ENCODE measurements around the gene RAB9A. TPM values are rescaled to one million over a fixed set of nuclear protein-coding genes. Genes with fewer than 3 reads are reported as not detected.
"Not testable (repeated sequence)": the region's sequence is repeated elsewhere in the genome, so short reads cannot be mapped to it uniquely, and the experiment has no call there.

The RAB9A gene, protein sequence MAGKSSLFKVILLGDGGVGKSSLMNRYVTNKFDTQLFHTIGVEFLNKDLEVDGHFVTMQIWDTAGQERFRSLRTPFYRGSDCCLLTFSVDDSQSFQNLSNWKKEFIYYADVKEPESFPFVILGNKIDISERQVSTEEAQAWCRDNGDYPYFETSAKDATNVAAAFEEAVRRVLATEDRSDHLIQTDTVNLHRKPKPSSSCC
- total RNA-seq: 10 to 100 TPM; 13.7 to 14.0 TPM
- 10 to 100 TPM; 15.6 to 22.1 (median 17.3) TPM for polyA plus RNA-seq
- 8.8 to 20.2 (median 17.0) reads per million in 6 experiments for total RNA-seq

DNA sequence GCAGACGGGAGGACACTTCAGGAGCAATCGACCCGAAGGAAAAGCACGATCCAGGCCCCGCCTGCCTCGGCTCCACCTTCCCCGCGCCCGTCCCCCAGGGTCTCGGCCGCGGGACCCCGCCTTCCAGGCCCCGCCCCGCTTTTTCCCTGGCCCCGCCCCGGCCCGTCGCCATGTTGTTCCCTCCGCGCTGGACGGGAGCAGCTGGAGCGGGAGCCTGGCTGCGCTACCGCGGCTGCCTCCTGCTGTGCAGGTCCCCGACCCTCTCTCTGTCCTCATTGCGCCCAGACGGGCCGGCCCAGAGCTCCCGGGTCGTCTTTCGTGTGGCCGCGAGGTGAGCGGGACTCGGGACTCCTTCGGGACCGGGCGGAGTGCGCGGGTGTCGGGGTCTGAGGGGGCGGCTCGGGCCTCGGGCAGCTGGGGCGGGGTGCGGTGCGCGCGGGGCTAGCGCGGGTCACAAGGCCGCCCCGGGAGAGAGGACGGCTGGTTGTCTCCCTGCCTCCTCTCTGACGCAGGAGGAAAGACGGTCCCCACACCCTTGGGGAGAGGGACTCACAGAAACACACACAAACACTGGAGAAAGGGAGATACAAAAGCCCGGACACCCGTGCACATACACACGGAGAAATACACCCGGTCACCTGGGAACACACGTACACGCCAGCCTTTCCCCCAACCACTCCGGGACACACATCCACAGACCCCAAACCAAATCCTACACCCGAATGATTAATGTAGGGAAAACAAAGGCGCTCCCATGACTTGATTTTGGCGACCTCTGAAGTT lies at the start of gene RAB9A:
RAB9A (plus strand) TSS at position 171 of the 783 bp plus-strand sequence. CDS start 19,619 bp downstream, outside the sequence.
- Mint-ChIP-seq H3K36me3 (no peaks in the 10 kb centered on the region), H3K27me3 (no peaks in the 10 kb centered on the region), H3K27ac (peak within 1 kb of the TSS; percentile 83 to 99 (median 95)), H3K4me3 (peak within 1 kb of the TSS; percentile 84 to 96 (median 92)), H3K4me1 (peaks cover 16 to 57% (median 36%) of the 10 kb centered on the region in 4 donors), H3K9me3 (peaks cover 0 to 4% (median 0%) of the 10 kb centered on the region in 9 donors)
- ATAC-seq (peak; percentile 91 to 94), DNase-seq (peak; percentile 65 to 84 (median 76))
- POLR2A ChIA-PET: interaction anchor here (0.7 to 2.2 kb wide), 6 partner anchors 20 to 46 kb away, joined by 3 to 31 read pairs (median 6); partner anchors contain the start of genes OFD1, TCEANC and TRAPPC2

DNA sequence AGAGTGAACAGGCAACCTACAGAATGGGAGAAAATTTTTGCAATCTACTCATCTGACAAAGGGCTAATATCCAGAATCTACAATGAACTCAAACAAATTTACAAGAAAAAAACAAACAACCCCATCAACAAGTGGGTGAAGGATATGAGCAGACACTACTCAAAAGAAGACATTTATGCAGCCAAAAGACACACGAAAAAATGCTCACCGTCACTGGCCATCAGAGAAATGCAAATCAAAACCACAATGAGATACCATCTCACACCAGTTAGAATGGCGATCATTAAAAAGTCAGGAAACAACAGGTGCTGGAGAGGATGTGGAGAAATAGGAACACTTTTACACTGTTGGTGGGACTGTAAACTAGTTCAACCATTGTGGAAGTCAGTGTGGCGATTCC lies 47.2 kb upstream of the RAB9A start:
- H3K4me3 Mint-ChIP-seq, H3K27me3 Mint-ChIP-seq, ATAC-seq, POLR2A ChIA-PET, DNase-seq, H3K4me1 Mint-ChIP-seq, H3K27ac Mint-ChIP-seq: not testable (repeated sequence)
- peaks cover 0 to 14% (median 2%) of the 10 kb centered on the region in 3 donors for H3K36me3 Mint-ChIP-seq
- peaks cover 0 to 22% (median 4%) of the 10 kb centered on the region in 9 donors for H3K9me3 Mint-ChIP-seq

DNA sequence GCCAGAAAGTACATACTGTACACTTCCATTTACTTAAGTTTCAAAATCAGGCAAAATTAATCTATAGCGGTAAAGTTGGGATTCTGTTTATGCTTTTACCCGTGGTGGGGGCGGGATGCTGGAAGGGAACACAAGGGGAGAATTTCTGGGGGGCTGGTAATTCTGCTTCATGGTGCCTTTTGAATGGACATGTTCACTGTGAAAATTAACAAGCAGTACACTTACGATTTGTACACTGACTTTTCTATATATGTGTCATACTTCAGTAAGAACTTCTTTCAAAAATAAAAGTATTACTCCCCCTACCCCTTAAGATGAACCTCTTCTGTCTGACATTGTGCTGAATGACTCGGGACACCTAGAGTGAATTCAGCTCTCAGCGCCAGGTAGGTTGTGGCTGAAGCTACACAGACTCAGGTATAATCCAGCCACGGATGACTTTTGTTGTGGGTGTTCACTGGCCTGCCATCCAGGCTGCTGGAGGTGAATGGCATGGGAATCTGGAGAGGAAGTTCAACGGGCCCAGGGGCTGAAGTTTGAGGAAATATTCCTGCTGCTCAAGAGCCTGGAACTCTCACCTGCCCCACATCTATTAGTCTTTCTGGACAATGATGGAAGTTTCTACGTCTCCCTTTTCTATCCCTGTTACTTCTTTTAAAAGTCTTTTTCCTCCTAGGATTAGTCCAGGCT lies 43.3 kb upstream of the RAB9A start:
- DNase-seq (no peak), ATAC-seq (no peak)
- no peaks in the 10 kb centered on the region for H3K27me3 Mint-ChIP-seq
- H3K36me3 Mint-ChIP-seq: no peaks in the 10 kb centered on the region
- H3K27ac Mint-ChIP-seq: peak overlapping the region in 4 of 10 donors; percentile 9 to 84 (median 31)
- no peak overlapping the region for H3K4me3 Mint-ChIP-seq
- POLR2A ChIA-PET: no interaction called here
- H3K4me1 Mint-ChIP-seq: peaks cover 0 to 5% (median 1%) of the 10 kb centered on the region in 4 donors
- no peaks in the 10 kb centered on the region for H3K9me3 Mint-ChIP-seq

DNA sequence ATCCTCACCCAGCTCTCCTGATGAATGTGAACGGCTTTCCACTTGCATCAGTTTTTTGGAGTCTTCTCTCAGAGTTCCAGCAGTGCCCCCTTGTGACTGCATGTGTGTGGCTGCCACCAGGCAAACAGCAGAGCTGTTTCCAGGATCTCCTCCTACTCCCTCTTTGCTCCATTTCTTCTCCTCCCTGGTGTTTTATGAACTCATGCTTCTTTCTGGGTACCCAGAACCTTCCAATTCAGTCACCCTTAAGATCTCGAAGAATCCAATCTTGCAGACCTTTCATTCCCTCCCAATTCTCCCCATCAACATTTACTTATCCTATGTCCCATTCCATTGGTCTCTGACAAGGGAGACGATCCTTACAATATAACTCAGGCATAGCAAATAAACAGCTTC lies 42.8 kb upstream of the RAB9A start:
- POLR2A ChIA-PET: no interaction called here
- H3K4me3 Mint-ChIP-seq: no peak overlapping the region
- H3K27ac Mint-ChIP-seq: peak overlapping the region in 4 of 10 donors; percentile 9 to 84 (median 31)
- DNase-seq: peak in 3 of 10 donors; percentile 11 to 23 (median 13)
- no peaks in the 10 kb centered on the region for H3K36me3 Mint-ChIP-seq
- H3K9me3 Mint-ChIP-seq: no peaks in the 10 kb centered on the region
- peaks cover 0 to 5% (median 1%) of the 10 kb centered on the region in 4 donors for H3K4me1 Mint-ChIP-seq
- H3K27me3 Mint-ChIP-seq: no peaks in the 10 kb centered on the region
- no peak for ATAC-seq

DNA sequence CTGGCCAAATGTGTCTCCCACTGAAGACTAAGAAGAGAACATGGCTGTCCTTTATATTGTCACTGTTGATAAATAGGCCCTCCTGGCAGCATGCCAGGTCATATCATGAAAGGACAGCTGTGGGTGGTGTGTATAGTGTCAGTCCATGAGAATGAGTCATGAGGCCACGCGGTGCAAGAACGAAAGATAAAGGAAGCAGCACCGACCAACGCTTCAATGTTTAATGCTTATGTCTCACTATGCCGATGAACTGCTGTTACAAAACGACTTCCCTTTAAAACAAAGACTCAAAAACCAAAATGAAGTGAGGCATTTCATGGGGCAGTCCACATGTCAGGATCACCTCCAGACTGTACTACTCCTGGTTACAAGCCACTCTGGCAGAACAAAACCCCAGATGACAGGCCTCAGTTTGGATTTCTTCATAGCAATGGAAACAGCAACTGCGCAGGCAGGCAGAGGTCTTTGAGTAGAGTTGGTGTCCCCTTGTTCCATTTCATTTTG lies 41.2 kb upstream of the RAB9A start:
- Mint-ChIP-seq H3K27me3 (no peaks in the 10 kb centered on the region), H3K36me3 (no peaks in the 10 kb centered on the region)
- ATAC-seq: peak; percentile 33 to 66

DNA sequence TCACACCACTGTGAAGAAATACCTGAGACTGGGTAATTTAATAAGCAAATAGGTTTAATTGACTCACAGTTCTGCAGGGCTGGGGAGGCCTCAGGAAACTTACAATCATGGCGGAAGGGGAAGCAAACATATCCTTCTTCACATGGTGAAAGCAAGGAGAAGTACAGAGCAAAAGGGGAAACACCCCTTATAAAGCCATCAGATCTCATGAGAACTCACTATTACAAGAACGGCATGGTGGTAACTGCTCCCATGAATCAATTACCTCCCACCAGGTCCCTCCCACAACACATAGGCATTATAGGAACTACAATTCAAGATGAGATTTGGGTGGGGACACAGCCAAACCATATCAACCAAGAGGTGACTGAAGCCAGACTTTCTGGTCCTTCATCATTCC lies 40.6 kb upstream of the RAB9A start:
- ATAC-seq, H3K27ac Mint-ChIP-seq, H3K36me3 Mint-ChIP-seq, H3K9me3 Mint-ChIP-seq, H3K27me3 Mint-ChIP-seq, POLR2A ChIA-PET, H3K4me3 Mint-ChIP-seq, DNase-seq: not testable (repeated sequence)
- peaks cover 0 to 10% (median 4%) of the 10 kb centered on the region in 4 donors for H3K4me1 Mint-ChIP-seq

More for the DNA sequence above, 41.2 kb upstream of the RAB9A start:
- Mint-ChIP-seq H3K27ac (peak overlapping the region in 7 of 10 donors; percentile 28 to 91 (median 66)), H3K4me3 (peak overlapping the region in 6 of 10 donors; percentile 16 to 45 (median 31)), H3K9me3 (no peaks in the 10 kb centered on the region), H3K4me1 (peaks cover 0 to 10% (median 4%) of the 10 kb centered on the region in 4 donors)
- DNase-seq: peak in 6 of 10 donors; percentile 6 to 67 (median 8)
- POLR2A ChIA-PET: no interaction called here

DNA sequence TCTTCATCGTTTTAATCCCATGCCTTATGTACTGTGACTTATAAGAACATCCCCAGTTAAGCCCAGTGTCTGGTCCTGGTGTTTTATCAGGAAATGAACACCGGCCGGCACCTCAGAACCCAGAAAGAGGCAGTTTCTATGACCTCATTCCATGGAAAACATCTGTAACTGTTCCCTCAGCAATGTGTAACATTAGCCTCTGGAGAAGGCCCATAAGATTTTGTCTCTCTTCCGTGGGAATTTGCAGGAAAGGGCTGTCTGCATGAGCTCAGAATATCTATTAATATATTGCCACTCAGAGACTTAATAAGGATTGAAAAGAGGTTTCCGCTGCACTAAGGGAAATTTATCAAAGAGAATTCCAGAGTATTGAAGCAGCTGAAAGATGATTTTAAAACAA lies 39.1 kb upstream of the RAB9A start:
- H3K9me3 Mint-ChIP-seq: no peaks in the 10 kb centered on the region
- POLR2A ChIA-PET: no interaction called here
- no peak for DNase-seq
- H3K4me3 Mint-ChIP-seq: no peak overlapping the region
- ATAC-seq: no peak
- no peaks in the 10 kb centered on the region for H3K36me3 Mint-ChIP-seq
- H3K27ac Mint-ChIP-seq: no peak overlapping the region
- peaks cover 0 to 16% (median 9%) of the 10 kb centered on the region in 4 donors for H3K4me1 Mint-ChIP-seq
- no peaks in the 10 kb centered on the region for H3K27me3 Mint-ChIP-seq

DNA sequence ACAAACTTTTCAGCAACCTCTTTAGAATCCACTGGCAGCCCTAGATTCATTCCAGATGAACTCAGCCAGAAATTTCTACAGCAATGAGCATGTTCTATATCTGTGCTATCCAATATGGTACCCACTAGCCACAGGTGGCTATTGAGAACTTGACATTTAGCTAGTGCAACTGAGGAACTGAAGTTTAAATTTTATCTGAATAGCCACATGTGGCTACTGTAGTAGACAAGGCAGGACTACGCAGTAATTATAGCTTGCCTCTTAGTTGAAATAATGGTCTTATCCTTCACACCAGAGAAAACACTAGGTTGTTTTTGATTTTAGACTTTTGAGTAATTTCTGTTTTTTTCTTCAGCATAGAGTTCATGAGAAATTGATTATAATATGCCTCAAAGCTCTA lies 38.6 kb upstream of the RAB9A start:
- POLR2A ChIA-PET: no interaction called here
- DNase-seq (no peak), ATAC-seq (no peak)
- no peak overlapping the region for H3K4me3 Mint-ChIP-seq
- H3K9me3 Mint-ChIP-seq: no peaks in the 10 kb centered on the region
- peak overlapping the region in 1 of 10 donors; percentile 40 for H3K27ac Mint-ChIP-seq
- H3K36me3 Mint-ChIP-seq: peaks cover 0 to 3% (median 0%) of the 10 kb centered on the region in 3 donors
- no peaks in the 10 kb centered on the region for H3K27me3 Mint-ChIP-seq
- peaks cover 0 to 20% (median 14%) of the 10 kb centered on the region in 4 donors for H3K4me1 Mint-ChIP-seq

DNA sequence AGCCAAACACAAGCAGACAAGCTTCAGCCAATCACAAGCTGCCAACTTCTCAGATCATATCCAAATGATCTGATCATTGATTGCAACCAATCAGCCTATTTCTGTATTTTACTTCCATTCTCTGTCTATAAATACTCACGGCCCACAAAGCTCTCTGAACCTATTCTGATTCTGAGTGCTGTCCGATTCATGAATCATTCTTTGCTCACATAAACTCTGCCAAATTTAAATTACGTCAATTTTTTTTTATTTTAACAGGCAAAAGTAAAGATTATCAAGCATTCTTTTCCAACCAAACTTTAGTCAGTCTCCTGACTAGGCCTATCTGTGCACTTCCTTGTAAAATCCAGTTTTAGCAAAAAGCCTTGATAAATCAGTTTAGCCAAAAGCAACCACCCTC lies 37.8 kb upstream of the RAB9A start:
- Mint-ChIP-seq H3K27me3 (no peaks in the 10 kb centered on the region), H3K4me3 (peak overlapping the region in 2 of 10 donors; percentile 1 to 10), H3K9me3 (no peaks in the 10 kb centered on the region), H3K27ac (peak overlapping the region in 6 of 10 donors; percentile 15 to 99 (median 56)), H3K4me1 (peaks cover 0 to 20% (median 15%) of the 10 kb centered on the region in 4 donors), H3K36me3 (peaks cover 0 to 4% (median 0%) of the 10 kb centered on the region in 3 donors)
- no peak for DNase-seq
- no peak for ATAC-seq
- POLR2A ChIA-PET: no interaction called here

DNA sequence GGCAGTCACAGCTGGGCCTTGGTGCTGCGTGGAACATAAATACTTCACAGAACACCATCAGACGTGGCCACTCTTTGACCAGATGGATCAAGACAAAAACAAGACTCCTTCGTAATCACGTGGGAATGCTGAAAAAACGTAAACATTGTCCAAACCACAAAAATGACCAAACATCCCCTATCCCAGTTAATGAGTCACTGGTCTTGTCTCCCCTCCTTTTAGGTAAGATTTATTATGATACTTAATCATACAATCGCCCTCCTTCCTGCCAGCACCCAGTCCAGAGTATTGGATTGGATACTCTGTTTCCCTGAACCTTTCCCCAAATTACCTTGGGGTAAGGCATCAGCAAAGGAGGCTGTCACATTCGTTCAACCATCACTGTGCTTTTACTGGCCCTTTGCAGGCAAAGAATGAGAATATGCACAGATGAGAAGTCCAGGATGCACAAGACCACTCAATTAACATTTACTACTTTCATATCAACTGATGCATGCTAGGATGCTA lies 36.6 kb upstream of the RAB9A start:
- Mint-ChIP-seq H3K27ac (peak overlapping the region in 9 of 10 donors; percentile 93 to 99 (median 99)), H3K4me3 (peak overlapping the region; percentile 85 to 98 (median 92)), H3K27me3 (no peaks in the 10 kb centered on the region), H3K36me3 (peaks cover 0 to 12% (median 0%) of the 10 kb centered on the region in 3 donors), H3K9me3 (no peaks in the 10 kb centered on the region), H3K4me1 (peaks cover 0 to 21% (median 16%) of the 10 kb centered on the region in 4 donors)
- DNase-seq: no peak
- ATAC-seq: no peak
- POLR2A ChIA-PET: interaction anchor here (1.5 to 2.0 kb wide), 4 partner anchors 36 to 377 kb away, joined by 6 to 19 read pairs (median 8); partner anchors contain the start of genes GEMIN8, OFD1, RAB9A and TRAPPC2

DNA sequence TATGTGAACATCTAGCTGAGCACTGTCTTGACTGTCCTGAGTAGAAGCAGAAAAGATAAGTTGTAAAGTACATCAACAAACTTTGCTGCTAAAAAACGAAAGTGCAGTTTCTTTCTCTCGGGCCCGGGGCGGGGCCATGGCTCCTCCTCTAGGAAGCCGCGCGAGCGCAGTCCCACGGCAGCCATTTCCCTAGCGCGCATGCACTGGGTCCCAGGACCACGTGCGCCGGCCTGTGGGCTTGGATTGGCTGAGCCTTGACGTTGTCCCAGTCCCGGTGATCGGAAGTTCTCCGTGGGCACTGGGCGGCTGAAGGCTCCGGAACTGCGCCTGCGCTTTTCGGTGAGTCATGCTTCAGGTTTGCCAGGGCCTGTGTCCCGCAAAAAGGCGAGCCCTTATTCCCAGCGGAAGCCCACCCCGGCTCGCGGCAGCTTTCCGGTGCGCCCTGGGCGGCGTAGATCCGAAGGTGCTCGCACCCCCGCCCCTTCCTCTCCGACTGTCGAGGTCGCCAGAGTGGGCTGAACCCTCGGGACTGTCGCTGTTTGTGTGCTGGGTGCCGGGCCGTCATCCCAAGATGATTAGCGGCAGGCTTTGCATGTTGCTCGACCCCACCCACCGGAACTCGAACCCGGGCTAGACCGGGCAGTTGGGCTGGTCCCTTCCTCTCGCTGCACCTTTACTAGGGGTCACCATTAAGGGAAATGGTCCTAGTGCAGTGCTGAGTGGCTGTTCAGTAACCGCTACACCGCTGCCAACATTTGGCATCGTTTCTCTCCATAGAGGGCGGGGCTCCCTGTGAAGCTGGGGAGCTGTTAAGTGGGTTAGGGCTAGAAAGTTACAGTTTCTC lies 35.9 kb upstream of the RAB9A start, which contains the start of gene TCEANC:
TCEANC (plus strand) TSS at position 292 of the 844 bp plus-strand sequence. CDS start 9,368 bp downstream, outside the sequence.
- no peaks in the 10 kb centered on the region for H3K27me3 Mint-ChIP-seq
- peak within 1 kb of the TSS; percentile 92 to 99 (median 98) for H3K27ac Mint-ChIP-seq
- POLR2A ChIA-PET: interaction anchor here (0.6 to 2.0 kb wide), 6 partner anchors 33 to 566 kb away, joined by 3 to 19 read pairs (median 7); partner anchors contain the start of genes GEMIN8, OFD1, RAB9A and TRAPPC2
- H3K4me1 Mint-ChIP-seq: peaks cover 1 to 20% (median 16%) of the 10 kb centered on the region in 4 donors
- H3K36me3 Mint-ChIP-seq: peaks cover 0 to 17% (median 0%) of the 10 kb centered on the region in 3 donors
- peak; percentile 83 to 96 (median 91) for DNase-seq
- no peaks in the 10 kb centered on the region for H3K9me3 Mint-ChIP-seq
- ATAC-seq: peak; percentile 95 to 96
- peak within 1 kb of the TSS; percentile 85 to 98 (median 92) for H3K4me3 Mint-ChIP-seq

Measured in naive thymus-derived CD8-positive, alpha-beta T cell (primary cell).